ENCODE measurements around the gene APOBEC3A.
"Not testable (repeated sequence)": the region's sequence is repeated elsewhere in the genome, so short reads cannot be mapped to it uniquely, and the experiment has no call there.

The APOBEC3A gene

DNA sequence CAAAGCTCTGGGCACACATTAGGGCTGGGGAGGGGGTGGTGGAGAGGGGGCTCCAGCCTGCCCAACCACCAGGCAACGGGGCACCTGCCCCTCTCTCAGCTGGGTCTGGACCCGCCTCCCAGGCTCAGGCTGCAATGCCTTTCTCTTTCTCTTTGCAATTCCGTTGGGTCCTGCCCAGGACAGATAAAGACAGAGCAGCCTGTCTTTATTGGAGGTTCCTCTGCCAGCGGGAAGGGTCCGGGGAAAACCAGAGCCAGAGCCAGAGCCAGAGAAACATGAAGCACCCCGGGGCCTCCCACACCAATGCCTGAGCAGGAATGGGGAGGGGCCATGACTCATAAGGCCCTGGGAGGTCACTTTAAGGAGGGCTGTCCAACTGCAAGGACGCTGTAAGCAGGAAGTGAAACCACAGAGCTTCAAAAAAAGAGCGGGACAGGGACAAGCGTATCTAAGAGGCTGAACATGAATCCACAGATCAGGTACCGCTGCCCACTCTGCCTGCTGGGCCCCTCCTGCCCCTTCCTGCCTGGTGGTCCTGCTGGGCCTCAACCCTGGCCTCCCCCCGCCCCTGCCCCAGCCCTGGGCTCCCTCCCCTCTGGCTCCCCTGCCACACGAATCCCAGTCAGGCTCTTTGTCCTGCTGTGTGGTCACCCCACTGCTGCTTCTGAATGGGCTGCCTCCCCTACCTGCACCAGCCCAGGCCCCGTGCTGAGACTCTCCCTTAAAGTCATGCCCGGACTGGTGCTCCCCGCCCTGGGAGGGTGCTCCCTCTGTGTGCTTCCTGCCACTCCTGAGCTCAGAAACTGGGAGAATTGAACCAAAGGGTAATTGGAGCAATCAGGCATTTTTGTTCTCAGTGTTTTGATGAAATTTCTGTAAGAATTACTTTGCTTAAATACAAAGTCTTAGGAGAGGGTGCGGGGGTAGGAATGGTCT, 24.9 kb downstream of the APOBEC3A start, which contains the start of gene APOBEC3B:
Gene APOBEC3B, plus strand, starts transcription at position 356 of the 936 bp plus-strand sequence. Its CDS starts 107 bp downstream, at position 463.
- no peak for DNase-seq

DNA sequence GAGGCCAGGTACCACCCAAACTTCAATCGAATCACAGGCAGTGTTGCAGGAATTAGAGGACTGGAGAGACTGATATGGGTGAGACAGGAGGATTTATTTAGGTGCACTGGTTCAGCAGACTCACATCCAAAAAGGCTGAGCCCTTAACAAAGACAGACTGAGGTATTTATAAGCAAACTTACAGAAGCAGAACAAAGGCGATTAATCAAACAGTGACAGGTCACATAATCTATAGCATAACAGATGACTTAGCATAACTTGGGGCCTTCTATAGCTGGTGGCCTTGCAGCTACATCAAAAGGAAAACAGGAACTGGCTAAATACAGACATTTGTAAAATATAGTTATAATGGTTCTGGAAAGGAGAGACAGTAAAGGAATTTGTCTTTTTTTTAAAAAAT, 26.8 kb downstream of the APOBEC3A start:
- DNase-seq, result no peak

DNA sequence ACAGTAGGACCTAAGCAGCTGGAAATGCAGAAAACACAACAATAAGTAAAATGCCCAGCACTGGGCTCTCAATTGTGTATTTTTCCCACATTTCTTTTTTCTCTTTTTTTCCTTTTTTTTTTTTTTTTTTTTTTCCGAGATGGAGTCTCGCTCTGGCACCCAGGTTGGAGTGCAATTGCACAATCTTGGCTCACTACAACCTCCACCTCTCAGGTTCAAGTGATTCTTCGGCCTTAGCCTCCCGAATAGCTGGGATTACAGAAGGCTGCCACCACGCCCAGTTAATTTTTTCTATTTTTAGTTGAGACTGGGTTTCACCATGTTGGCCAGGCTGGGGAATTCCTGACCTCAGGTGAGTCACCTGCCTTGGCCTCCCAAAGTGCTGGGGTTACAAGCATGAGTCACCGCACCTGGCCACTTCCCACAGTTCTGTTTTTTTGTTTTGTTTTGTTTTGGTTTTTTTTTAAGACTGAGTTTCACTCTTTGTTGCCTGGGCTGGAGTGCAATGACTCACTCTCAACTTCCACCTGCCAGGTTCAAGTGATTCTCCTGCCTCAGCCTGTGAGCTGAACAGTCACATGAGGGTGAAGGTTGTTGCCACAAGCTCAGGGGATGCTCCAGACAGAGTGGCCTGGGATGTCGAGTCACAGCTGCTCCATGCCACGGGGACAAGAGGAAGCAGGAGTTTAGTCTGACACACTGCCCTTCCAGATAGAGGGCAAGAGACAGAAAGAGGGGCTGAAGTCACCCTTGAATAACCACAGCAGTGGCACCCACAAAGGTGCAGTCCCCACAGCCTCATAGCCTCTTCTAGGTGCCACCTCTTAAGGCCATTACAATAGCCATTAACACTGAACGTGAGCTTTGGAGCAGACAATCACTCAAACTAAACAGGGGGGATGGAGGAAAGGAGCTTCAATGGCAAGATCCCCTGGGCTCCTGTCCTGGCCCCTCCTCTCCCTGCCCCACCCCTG, 27.7 kb downstream of the APOBEC3A start:
- not testable (repeated sequence) for DNase-seq

DNA sequence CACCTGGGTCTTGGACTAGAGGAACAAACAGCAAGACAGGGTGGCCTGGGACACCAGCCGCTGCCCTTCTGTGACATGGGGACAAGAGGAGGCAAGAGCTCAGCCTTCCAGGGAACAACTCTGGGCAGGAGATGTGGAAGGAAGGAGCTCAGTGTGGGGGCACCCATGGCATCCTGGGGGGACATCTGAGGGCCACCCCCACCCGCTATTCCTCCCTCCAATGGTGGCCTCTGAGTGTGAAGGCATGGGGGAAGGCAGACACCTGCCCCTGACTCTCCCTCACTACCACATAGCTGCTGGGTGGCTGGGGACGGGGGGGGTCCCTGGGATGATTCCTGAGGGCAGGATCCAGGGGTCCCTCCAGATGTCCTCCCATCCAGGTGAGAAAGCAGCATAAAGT, 29.2 kb downstream of the APOBEC3A start:
- DNase-seq, result no peak

DNA sequence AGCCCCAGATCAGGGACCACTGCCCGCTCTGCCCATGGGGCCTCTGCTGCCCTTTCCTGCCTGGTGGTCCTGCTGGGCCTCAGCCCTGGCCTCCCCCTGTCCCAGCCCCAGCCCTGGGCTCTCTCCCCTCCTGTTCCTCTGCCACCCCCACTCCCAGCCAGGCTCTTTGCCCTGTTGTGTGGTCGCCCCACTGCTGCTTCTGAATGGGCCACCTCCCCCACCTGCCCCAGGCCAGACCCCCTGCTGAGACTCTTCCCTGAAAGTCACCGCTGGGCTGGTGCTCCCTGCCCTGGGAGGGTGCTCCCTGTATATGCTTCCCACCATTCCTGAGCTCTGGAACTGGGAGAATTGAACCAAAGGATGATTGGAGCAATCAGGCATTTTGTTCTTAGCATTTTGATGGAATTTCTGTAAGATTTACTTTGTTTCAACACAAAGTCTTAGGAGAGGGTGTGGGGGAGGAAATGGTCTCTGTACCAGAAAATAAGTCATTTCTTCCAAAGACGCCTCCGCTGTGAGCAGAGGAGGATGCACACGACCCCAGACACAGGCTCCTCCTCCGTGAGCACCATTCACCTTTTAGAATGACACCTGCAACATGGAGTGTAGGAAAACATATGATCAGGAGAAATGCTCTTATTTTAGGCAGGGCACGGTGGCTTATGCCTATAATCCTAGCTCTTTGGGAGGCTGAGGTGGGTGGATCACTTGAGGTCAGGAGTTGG, 29.9 kb downstream of the APOBEC3A start:
- no peak for DNase-seq

DNA sequence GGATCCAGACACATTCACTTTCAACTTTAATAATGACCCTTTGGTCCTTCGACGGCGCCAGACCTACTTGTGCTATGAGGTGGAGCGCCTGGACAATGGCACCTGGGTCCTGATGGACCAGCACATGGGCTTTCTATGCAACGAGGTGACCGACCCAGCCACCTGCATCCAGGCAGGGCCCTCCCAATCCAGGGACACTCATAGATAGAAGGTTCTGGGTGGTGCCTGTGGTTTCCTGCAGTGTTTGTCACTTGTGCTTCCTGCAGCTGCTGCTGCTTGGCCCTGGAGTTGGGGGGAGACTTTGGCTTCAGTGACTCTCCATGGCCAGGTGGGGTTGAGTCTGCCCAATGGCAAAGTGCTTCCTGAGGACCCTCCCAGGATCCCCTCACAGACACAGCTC, 32.1 kb downstream of the APOBEC3A start:
- no peak for DNase-seq

DNA sequence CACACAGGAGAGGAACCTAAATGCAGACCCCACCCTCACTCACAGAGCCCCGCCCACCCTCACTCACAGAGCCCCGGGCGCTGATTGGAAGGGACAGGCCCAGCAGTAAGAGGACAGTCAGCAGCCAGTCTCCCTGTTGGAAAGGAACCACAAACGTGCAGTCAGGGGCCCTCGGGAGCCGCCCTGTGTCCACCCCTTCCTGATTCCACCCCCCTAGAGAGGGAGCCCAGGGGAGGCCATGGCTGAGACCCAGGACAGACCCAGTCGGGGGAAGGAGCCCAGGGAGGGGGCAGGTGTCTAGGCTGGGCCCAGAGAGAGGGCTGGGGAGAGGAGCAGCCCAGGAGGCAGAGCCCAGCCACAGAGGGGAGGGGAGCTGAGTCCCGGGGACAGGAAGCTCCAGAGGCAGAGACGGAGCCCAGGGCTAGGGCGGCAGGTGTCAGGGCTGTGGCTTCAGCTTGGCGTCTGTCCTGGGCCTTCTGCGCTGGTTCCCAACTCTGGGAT, 35.5 kb downstream of the APOBEC3A start:
- not testable (repeated sequence) for DNase-seq

DNA sequence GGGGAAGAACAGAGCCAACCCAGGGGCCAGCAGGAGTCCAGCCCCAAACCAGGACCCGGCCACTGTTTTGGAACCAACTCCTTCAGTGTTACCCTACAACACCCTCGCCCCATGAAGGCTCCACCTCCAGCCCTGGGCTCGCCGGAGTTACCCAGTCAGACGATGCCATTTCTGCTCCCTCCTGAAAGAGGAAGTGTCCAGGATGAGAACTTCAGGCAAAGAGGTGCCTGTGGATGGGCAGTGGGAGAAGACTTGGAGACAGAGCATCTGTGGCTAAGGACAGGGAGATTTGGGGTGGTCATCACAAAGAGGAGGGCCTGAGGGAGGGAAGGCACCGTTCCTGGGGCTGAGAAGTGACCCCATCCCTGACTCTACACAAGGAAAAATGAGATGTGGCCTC, 38.7 kb downstream of the APOBEC3A start:
- no peak for DNase-seq

DNA sequence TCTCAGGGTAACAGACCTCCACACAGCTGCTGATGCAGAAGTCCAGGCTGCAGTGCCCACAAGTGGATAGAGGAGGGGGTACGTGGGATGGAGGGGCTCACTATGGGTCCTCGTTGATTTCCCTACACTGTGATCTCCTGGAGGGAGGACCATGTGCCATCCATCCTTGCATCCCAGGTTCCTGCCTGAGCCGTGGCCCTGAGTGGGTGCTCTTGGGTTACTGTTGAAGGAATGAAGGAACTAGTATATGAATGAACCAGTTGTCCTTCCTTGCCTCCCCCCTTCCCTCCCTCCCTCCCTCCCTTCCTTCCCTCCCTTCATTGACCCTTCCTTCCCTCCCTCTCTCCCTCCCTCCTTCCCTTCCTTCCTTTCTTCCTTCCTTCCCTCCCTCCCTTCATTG, 40.1 kb downstream of the APOBEC3A start:
- DNase-seq, result no peak

DNA sequence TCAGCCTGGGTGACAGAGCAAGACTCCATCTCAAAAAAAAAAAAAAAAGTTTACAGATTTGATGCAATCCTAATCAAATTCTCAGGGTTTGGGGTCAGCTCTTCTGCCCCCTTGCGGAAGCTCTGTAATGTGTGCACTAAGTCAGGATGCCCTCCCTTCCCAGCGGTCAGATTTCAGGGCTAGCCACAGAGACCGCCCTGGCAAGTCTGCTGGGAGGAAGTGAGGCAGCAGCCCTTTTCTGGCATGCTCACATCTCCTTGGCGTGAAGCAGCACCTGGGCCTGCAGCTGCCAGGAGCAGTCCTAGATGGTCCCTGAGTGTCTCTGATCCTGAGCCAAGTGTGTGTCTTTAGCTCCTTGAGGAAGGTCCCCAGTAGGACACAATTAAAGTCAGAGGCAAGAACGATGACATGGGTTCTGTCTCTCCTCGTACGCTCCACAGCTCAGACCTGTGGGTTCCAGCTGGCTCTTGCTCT, 45.8 kb downstream of the APOBEC3A start:
- no peak for DNase-seq

DNA sequence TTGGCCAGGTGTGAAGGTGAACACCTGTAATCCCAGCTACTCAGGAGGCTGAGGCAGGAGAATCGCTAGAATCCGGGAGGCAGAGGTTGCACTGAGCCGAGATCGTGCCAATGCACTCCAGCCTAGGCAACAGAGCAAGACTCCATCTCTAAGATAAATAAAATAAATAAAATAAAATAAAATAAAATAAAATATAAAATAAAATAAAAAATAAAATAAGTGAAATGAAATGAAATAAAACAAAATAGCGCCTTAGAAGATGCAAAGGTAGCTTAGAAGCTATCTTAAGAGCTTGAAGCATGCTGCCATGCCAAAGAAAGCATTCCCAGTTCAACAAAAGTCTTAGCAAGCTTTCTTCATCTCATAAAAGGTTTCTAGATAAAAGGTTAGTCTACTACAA, 49.8 kb downstream of the APOBEC3A start:
- DNase-seq, result no peak

DNA sequence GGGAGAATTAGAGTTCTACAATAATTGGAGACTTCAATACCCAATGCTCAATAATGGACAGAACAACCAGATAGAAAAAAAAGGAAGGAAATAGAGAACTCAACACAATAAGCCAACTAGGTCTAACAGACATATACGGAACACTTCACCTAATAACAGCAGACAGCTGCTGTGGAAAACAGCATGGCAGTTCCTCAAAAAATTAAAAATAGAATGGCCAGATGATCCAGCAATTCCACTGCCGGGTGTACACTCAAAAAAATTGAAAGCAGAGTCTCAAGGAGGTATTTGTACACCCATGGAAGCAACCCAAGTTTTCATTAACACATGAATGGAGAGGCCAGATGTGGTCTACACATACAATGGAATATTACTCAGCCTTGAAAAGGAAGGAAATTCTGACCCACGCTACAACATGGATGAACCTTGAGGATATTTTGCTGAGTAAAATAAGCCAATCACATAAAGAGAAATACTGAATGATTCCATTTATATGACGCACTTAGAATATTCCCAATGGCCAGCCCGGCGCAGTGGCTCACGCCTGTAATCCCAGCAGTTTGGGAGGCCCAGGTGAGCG, 51.0 kb downstream of the APOBEC3A start:
- not testable (repeated sequence) for DNase-seq

DNA sequence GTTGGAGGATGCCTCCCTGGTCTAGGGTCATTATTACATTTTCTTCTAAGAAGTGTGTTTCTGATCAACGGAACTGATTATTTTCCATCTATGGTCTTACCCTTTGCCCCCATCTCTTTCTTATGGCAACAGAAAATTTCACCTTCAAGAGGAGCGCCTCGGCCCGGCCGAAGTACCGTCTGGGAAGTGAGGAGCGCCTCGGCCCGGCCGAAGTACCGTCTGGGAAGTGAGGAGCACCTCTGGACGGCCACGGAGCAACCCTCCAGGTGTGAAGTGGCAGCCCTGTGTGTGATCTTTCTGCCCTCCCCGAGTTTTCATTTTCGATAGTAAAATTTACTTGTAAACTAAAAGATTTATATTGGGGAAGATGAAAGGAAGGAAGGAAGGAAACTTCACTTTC, 53.5 kb downstream of the APOBEC3A start:
- DNase-seq, result no peak

Data from NCI-H524 treated with DMSO at 0.1 percent for 48 hours (cell line).